NK-92 (cell line): ENCODE data around the gene ARHGEF17.

Source experiments
- DNase-seq: peaks from one replicate; lab custom pipeline; 2025; ENCODE audit not compliant: unreplicated experiment; lab: John Stamatoyannopoulos, UW

Gene ARHGEF17

DNA sequence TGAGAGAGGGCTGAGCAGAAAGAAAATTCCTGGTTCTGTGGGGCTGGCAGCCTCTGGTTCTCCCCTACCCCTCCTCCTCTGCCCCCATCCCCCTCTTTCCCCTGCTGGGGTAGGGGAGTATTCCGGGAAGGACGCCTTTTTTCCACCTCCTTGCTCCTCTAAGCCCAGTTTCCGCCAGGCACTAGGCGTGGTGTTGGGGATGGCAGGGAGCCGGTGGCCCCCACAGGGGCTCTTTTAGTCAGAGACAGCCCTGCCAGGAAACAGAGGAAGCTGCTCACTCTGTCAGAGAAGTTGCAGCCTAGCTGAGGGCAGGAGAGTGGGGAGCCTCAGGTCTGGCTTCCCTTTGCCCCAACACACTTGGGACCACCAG, 15.6 kb upstream of the ARHGEF17 start:
- DNase-seq, result no peak

DNA sequence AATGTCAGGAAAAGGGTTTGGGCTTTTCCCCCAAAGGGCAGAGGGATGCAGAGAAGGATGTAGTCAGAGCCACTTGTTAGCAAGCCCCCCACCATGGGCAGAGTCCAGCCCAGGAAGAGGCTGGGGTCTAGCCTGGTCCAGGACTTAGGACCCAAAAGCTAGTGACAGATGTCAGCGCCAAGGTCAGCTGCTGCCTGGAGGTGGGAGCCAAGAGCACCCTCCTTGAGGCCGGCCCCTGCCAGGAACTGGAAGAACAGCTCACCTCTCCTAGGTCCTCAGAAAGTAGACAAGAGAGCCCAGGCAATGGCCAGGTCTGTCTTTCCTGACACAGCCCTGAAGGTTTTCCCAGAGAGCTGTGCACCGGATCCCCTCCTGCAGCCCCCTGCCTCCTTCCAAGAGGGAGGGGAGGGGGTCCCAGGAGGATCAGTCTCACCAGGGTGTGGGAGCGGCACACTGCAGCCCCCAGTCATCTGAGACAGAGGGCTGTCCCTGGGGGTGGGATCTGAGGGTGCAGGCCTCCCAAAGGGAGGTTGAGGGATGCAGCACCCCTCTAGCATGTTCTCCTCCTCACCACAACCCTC, 14.6 kb upstream of the ARHGEF17 start:
- no peak for DNase-seq

DNA sequence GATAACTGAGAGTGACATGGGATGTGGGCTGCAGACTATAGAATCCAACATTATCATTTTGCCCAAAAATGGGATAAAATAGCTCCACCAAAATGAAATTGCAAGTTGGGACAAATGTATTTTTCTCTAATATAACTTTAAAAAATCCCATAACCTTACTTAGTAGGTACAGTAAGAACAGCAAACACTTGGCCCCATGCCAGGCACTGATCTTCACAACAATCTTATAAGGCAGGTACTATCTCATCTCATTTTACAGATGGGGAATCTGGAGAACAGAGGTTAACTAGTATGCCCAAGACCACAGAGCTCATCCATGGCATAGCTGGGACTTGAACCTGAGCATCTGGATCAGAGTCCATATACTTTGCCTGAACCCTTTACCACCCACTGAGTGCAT, 13.5 kb upstream of the ARHGEF17 start:
- no peak for DNase-seq

DNA sequence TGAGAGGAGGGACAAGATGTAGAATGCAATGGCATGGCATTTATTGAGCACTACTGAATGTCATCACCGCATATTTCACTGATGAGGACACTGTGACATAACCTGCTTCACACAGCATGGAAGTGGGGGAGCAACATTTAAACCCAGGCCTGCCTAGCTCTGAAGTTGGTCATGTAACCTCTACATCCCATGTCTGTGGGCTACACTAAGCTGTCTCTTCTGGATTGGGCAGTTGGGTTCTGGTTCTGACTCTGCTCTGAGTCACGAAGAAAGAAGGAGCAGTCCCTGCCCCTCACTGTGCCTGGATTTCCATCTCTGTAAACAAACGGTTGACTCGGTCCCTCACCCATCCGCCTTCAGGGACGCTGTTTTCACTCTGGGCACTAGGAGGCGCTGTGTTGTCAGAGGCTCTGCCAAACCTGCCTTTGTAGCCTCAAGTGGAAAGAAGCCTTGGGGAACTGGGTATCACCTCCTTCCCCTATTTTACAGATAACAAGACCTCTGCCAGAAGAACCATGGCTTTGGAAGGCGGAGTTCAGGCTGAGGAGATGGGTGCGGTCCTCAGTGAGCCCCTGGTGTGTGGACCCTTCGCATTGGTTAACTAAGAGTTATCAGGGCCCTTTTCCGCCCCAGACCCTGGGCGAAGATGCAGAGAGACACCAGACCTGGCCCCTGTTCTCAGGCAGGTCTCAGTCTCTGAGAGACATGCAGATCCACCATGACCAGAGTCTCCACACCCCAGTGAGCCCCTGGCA, 12.7 kb upstream of the ARHGEF17 start:
- no peak for DNase-seq

DNA sequence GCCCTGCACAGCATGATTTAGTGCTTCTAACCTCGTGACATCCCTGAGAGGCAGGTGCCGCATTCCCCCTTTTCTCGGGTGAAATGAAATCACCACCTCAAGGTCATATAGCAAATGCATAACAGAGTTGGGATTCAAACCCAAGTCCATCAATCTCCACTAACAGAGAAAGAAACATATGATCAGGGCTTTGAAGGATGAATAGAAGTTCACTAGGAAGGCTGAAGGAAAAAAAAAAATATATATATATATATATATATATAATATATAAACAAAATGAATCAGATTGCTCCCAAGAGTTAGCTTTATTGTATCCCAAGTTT, 12.1 kb upstream of the ARHGEF17 start:
- DNase-seq, result no peak

DNA sequence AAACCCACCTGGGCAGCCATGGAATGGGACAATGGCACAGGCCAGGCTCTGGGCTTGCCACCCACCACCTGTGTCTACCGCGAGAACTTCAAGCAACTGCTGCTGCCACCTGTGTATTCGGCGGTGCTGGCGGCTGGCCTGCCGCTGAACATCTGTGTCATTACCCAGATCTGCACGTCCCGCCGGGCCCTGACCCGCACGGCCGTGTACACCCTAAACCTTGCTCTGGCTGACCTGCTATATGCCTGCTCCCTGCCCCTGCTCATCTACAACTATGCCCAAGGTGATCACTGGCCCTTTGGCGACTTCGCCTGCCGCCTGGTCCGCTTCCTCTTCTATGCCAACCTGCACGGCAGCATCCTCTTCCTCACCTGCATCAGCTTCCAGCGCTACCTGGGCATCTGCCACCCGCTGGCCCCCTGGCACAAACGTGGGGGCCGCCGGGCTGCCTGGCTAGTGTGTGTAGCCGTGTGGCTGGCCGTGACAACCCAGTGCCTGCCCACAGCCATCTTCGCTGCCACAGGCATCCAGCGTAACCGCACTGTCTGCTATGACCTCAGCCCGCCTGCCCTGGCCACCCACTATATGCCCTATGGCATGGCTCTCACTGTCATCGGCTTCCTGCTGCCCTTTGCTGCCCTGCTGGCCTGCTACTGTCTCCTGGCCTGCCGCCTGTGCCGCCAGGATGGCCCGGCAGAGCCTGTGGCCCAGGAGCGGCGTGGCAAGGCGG, 11.4 kb upstream of the ARHGEF17 start:
- DNase-seq, result no peak

DNA sequence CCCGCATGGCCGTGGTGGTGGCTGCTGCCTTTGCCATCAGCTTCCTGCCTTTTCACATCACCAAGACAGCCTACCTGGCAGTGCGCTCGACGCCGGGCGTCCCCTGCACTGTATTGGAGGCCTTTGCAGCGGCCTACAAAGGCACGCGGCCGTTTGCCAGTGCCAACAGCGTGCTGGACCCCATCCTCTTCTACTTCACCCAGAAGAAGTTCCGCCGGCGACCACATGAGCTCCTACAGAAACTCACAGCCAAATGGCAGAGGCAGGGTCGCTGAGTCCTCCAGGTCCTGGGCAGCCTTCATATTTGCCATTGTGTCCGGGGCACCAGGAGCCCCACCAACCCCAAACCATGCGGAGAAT, 10.9 kb upstream of the ARHGEF17 start:
- no peak for DNase-seq

DNA sequence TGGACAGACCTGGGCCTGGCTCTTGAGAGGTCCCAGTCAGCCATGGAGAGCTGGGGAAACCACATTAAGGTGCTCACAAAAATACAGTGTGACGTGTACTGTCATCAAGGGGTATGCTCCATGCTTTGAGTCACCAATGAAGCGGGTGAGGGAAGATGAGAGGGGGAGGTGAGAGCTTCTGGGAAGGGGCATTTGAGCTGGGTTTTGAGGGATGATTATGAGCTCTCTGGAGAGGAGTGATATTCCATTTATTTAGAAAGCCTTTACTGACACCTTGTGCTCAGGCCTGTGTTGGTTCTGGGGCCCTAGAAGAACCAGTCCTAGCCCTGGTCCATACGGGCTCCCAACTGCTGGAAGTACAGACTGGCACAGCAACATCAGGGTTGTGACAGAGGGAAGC, 10.4 kb upstream of the ARHGEF17 start:
- no peak for DNase-seq

DNA sequence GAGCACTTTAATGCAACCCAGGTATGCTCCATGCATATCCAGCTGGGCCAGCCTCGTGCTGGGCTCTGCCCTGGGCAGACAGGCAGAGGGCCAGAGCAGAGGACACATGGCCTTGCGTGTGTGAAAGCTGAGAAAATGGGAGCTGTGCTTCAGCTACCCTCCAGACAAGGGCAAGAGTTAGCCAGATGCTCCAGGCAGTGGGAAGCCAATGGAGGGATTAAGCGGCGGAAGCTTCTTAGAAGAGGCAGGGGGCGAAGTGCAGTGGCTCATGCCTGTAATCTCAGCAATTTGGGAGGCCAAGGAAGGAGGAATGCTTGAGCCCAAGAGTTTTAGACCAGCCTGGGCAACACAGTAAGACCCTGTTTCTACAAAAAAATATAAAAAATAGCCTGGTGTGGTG, 9.8 kb upstream of the ARHGEF17 start:
- DNase-seq, result no peak

DNA sequence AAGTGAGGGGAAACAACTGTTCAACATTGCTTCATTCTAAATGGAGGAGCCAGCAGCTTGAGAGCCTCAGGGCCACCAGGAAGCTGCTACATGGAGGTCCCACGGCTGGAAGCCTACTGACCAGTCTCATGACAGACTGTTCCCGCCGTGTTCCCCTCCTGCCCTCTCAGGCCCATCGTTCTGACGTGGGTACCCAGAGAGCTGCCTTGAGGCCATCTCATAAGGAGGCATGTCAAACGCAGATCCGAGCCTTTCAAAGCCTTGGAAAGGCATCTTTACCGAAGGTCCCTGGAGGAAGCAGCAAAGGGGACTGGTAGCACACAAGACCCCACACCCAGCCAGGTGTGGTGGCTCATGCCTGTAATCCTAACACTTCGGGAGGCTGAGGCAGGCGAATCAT, 8.3 kb upstream of the ARHGEF17 start:
- DNase-seq, result no peak

DNA sequence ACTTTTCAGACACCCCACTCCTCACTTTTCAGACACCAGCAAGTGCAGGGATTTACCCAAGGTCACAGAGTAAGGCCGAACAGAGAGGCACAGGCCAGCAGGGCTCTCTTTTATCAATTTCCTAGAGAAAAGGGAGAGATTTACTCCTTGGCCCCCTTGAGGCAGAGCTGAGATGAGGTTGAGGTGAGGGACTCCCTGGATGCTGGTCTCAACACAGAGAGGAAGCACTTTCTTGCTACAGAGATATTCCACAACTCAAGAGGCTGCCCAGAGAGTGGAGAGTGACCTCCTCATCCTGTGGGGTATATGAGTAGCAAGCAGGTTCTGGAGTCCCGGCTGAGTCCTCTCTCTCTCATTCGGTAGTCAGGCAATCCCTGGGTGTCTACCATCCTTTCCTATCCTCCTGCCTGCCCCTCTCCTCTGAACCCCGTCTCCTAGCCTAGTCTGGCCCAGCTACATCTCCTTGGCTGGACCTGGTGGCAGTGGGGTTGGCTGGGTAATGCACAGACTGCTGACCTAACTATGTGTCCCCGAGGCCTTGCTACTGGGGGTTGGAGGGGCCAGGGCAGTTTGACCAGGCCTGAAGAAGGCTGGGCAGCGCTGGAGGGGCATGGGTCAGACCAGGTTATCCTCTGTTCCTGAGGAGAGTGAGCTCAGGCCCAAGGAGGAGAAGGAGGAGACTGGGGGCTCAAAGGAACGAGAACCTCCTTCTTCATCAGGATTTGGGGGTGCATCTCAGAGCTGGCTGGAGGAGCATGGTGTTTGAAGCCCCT, 1.8 kb upstream of the ARHGEF17 start:
- no peak for DNase-seq

DNA sequence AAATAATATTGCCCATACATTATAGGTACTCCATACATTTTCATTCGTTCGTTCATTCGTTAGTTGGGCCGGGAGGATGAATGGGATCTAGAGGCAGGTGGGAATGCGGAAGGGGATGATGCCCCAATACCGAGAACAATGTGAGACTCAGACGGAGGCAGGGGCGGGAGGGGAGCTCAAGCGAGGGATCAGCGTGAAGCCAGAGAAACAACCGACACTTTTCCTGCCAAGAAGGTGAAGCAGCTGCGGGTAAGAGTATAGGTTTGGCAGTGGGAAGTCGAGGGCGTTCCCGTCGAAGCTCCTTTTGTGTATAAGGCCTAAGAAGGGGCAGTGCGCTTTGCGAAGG, 1.1 kb upstream of the ARHGEF17 start:
- DNase-seq, result no peak

DNA sequence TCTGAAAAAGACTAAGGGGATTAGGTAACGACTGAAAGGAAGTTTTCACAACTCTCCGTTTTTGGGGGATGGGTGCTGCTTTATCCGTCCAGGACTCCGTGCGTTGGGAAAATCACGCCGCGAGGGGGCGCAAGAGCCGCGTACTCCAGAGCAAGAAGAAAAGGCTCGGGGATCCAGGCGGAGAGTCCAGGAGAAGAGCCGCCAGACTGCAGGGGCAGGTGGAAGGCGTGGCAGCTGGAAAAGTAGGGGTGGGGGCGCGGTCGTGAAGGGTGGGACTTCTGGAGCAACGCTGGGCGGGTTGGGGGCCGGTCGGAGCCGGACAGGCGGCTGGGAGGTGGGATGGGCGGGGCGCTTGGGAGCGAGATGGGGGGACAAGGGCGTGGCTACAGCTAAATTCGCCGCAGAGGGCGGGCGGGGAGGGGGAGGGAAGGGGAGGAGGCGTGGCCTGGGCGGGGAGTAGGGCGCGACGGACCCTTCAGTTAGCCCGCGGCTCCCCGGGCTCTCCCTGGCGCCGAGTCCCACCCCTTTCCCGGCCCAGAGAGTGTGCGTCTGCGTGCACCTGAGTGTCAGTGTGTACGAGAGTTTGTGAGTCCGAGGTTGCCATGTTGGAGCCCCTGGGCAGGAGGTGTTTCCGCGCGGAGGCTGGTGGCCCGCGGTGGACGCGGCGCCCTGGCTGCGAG, 613 bp upstream of the ARHGEF17 start:
- no peak for DNase-seq

DNA sequence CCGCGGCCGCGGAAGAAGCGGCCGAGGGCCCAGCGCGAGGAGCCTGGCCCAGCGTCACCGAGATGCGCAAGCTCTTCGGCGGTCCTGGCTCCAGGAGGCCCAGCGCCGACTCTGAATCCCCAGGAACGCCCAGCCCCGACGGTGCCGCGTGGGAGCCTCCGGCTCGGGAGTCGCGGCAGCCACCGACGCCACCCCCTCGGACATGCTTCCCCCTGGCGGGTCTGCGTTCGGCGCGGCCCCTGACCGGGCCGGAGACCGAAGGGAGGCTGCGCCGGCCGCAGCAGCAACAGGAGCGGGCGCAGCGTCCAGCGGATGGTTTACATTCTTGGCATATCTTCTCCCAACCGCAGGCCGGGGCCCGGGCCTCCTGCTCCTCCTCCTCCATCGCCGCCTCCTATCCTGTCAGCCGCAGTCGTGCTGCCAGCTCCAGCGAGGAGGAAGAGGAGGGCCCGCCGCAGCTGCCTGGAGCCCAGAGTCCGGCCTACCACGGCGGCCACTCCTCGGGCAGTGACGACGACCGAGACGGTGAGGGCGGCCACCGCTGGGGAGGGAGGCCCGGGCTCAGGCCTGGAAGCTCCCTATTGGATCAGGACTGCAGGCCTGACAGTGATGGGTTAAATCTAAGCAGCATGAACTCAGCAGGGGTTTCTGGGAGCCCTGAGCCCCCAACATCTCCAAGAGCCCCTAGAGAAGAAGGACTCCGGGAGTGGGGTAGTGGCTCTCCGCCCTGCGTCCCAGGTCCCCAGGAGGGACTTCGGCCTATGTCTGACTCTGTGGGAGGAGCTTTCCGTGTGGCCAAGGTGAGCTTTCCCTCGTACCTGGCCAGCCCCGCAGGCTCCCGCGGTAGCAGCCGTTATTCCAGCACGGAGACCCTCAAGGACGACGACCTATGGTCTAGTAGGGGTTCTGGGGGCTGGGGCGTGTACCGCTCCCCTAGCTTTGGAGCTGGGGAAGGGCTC, 1.2 kb downstream of the ARHGEF17 start:
- DNase-seq, result no peak

DNA sequence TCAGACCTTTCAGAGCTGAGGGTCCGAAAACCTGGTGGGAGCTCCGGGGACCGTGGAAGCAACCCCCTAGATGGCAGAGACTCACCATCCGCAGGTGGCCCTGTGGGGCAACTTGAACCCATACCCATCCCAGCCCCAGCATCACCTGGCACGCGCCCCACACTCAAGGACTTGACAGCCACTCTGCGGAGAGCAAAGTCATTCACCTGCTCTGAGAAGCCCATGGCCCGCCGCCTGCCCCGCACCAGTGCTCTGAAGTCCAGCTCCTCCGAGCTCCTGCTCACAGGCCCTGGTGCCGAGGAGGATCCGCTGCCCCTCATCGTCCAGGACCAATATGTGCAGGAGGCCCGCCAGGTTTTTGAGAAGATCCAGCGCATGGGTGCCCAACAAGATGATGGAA, 2.0 kb downstream of the ARHGEF17 start:
- DNase-seq, result no peak

DNA sequence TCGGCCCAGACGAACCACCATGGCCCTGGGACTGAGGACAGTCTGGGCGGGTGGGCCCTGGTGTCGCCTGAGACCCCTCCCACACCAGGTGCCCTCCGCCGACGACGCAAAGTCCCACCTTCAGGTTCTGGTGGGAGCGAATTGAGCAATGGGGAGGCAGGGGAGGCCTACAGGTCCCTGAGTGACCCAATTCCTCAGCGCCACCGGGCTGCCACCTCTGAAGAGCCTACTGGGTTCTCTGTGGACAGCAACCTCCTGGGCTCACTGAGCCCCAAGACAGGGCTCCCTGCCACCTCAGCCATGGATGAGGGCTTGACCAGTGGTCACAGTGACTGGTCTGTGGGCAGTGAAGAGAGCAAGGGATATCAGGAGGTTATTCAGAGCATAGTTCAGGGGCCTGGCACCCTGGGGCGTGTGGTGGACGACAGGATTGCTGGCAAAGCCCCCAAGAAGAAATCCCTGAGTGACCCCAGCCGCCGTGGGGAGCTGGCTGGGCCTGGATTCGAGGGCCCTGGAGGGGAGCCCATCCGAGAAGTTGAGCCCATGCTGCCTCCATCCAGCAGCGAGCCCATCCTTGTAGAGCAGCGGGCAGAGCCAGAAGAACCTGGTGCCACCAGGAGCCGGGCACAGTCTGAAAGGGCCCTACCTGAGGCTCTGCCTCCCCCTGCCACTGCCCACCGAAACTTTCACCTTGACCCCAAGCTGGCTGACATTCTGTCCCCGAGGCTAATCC, 2.8 kb downstream of the ARHGEF17 start:
- DNase-seq, result no peak

DNA sequence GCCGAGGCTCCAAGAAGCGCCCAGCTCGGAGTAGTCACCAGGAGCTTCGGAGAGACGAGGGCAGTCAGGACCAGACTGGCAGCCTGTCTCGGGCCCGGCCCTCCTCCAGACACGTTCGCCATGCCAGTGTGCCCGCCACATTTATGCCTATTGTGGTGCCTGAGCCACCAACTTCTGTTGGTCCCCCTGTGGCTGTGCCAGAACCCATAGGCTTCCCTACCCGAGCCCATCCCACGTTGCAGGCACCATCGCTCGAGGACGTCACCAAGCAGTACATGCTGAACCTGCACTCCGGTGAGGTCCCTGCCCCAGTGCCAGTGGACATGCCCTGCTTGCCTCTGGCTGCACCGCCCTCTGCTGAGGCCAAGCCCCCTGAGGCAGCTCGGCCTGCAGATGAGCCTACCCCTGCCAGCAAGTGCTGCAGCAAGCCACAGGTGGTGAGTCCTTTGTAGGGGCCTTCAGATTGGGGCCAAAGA, 3.4 kb downstream of the ARHGEF17 start:
- DNase-seq, result no peak

DNA sequence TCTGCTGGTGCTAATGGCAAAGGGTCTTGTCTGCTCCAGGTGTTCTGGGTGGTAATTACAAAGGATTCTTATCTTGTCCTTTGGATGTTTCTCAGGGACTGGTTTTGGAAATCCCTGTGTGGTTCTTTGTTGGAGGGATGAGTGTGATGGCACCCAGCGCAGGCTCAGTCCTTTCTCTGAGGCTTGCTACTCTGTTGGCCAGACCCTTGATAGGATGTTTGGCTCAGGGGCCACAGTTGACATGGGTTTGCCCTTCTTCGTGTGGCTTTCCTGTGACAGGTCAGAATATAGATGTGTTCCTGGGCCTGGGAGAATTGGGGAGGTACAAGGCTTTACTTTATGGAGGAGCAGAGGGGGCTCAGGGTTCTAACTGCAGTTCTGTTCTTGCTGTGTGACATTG, 4.0 kb downstream of the ARHGEF17 start:
- no peak for DNase-seq

DNA sequence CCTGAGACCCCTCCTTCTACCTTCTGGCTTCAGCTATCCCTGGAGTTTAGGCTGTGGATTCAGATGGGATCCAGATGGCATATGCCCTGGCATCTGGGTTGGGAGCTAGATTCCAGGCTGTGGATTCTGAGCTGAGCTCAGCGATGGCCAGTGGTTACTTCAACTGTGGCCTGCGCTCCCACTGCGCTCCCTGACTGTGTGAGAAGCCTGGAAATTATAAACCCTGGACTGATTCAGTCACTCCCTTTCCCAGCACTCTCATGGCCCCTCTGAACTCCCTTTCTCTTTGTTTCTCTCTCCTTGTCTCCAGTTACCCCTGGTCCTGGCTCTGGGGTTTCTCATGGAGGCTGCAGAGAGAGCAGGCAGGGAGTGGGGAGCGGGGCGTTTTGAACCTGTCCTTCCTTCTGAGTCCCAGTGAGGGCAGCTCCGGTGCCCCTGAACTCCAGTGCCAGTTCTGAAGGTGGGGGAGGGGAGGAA, 4.8 kb downstream of the ARHGEF17 start:
- no peak for DNase-seq
